Panc1 (cell line): ENCODE results near the gene ICA1.

Experiments used
- POLR2AphosphoS5 ChIP-seq: IDR thresholded peaks from 2 replicates; pipeline ENCODE4 v1.6.1; 2012; ENCODE audit warnings: mild to moderate bottlenecking, low read depth, low read length, moderate library complexity
- TF ChIP-seq, protein P1 (sequence below): fragments of 450-650 bp; IDR thresholded peaks from 2 replicates; pipeline ENCODE4 v1.5.1; 2017; ENCODE audit warnings: mild to moderate bottlenecking
- TF ChIP-seq, protein P2 (sequence below), 2 experiments: IDR thresholded peaks; 2 replicates each; pipeline ENCODE4 v1.6.1; 2011 to 2012; ENCODE audit warnings: low read depth in 2 of 2, control low read depth in 1 of 2, low read length in 1 of 2, mild to moderate bottlenecking in 1 of 2, moderate library complexity in 1 of 2; ENCODE audit not compliant: insufficient read depth in 1 of 2

DNA sequence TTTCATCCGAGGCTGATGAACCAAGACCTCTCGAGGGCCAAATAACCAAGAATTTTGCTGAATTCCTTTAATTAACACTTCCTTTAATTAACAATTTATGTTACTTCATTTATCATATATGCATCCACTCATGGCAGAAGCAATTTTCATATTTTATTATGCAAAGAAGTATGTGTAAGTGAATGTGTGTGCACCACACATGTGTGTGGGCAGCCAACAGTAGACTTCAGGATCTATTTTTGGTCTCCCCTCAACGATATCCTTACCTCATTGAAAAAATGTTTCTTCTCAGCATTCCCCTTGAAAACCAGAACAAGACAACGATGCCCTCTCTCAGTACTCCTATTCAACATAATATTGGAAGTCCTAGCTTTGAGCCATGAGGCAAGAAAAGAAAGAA lies 96.8 kb downstream of the ICA1 start:
- TF ChIP-seq, protein P1, sequence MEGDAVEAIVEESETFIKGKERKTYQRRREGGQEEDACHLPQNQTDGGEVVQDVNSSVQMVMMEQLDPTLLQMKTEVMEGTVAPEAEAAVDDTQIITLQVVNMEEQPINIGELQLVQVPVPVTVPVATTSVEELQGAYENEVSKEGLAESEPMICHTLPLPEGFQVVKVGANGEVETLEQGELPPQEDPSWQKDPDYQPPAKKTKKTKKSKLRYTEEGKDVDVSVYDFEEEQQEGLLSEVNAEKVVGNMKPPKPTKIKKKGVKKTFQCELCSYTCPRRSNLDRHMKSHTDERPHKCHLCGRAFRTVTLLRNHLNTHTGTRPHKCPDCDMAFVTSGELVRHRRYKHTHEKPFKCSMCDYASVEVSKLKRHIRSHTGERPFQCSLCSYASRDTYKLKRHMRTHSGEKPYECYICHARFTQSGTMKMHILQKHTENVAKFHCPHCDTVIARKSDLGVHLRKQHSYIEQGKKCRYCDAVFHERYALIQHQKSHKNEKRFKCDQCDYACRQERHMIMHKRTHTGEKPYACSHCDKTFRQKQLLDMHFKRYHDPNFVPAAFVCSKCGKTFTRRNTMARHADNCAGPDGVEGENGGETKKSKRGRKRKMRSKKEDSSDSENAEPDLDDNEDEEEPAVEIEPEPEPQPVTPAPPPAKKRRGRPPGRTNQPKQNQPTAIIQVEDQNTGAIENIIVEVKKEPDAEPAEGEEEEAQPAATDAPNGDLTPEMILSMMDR, result no peak
- TF ChIP-seq POLR2AphosphoS5, result no peak
- TF ChIP-seq, protein P2, sequence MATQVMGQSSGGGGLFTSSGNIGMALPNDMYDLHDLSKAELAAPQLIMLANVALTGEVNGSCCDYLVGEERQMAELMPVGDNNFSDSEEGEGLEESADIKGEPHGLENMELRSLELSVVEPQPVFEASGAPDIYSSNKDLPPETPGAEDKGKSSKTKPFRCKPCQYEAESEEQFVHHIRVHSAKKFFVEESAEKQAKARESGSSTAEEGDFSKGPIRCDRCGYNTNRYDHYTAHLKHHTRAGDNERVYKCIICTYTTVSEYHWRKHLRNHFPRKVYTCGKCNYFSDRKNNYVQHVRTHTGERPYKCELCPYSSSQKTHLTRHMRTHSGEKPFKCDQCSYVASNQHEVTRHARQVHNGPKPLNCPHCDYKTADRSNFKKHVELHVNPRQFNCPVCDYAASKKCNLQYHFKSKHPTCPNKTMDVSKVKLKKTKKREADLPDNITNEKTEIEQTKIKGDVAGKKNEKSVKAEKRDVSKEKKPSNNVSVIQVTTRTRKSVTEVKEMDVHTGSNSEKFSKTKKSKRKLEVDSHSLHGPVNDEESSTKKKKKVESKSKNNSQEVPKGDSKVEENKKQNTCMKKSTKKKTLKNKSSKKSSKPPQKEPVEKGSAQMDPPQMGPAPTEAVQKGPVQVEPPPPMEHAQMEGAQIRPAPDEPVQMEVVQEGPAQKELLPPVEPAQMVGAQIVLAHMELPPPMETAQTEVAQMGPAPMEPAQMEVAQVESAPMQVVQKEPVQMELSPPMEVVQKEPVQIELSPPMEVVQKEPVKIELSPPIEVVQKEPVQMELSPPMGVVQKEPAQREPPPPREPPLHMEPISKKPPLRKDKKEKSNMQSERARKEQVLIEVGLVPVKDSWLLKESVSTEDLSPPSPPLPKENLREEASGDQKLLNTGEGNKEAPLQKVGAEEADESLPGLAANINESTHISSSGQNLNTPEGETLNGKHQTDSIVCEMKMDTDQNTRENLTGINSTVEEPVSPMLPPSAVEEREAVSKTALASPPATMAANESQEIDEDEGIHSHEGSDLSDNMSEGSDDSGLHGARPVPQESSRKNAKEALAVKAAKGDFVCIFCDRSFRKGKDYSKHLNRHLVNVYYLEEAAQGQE (IDR thresholded peaks at IDR 0.05; ENCODE audit: insufficient read depth in 1 of 2, low read depth in 2 of 2, low read length in 1 of 2), result no peak
